ENCODE results near the gene SHISA6.

Gene SHISA6

DNA sequence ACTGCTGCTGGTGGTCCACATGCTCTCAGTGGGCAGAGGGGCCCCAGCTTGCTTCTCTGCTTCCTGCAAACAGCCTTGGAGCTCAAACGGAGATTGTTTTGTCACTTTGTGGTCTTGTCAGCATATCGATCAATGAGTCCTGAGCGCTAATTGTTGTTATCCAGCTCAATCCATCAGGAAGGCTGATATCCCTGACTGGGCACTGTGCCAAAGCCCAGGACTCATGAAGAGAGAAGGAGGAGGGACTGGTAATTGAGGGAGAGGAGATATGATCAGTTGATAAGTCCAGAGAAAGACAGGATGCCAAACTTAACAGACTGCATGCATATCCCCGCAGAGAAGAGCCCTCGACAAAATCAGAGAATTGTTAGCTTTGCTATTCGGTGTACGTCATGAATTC is 298.6 kb downstream of the SHISA6 start:
- TF ChIP-seq, protein P1, sequence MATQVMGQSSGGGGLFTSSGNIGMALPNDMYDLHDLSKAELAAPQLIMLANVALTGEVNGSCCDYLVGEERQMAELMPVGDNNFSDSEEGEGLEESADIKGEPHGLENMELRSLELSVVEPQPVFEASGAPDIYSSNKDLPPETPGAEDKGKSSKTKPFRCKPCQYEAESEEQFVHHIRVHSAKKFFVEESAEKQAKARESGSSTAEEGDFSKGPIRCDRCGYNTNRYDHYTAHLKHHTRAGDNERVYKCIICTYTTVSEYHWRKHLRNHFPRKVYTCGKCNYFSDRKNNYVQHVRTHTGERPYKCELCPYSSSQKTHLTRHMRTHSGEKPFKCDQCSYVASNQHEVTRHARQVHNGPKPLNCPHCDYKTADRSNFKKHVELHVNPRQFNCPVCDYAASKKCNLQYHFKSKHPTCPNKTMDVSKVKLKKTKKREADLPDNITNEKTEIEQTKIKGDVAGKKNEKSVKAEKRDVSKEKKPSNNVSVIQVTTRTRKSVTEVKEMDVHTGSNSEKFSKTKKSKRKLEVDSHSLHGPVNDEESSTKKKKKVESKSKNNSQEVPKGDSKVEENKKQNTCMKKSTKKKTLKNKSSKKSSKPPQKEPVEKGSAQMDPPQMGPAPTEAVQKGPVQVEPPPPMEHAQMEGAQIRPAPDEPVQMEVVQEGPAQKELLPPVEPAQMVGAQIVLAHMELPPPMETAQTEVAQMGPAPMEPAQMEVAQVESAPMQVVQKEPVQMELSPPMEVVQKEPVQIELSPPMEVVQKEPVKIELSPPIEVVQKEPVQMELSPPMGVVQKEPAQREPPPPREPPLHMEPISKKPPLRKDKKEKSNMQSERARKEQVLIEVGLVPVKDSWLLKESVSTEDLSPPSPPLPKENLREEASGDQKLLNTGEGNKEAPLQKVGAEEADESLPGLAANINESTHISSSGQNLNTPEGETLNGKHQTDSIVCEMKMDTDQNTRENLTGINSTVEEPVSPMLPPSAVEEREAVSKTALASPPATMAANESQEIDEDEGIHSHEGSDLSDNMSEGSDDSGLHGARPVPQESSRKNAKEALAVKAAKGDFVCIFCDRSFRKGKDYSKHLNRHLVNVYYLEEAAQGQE (IDR thresholded peaks at IDR 0.05; ENCODE audit: low read depth): no peak
- TF ChIP-seq, protein P2, sequence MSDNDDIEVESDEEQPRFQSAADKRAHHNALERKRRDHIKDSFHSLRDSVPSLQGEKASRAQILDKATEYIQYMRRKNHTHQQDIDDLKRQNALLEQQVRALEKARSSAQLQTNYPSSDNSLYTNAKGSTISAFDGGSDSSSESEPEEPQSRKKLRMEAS (IDR thresholded peaks at IDR 0.05): no peak
- TF ChIP-seq NFIC (IDR thresholded peaks at IDR 0.05) (no peak), CREB1 (IDR thresholded peaks at IDR 0.05; ENCODE audit: low read depth) (no peak), CEBPB (IDR thresholded peaks at IDR 0.05) (no peak), EP300 (IDR thresholded peaks at IDR 0.05; ENCODE audit: borderline replicate concordance) (no peak), ZBTB7A (IDR thresholded peaks at IDR 0.05; ENCODE audit: low read depth) (no peak), TEAD4 (IDR thresholded peaks at IDR 0.05) (no peak), USF1 (IDR thresholded peaks at IDR 0.05) (no peak), FOXM1 (IDR thresholded peaks at IDR 0.05; ENCODE audit: borderline replicate concordance, low read depth) (no peak), TAF1 (IDR thresholded peaks at IDR 0.05; ENCODE audit: low read depth) (no peak), RAD21 (IDR thresholded peaks at IDR 0.05; ENCODE audit: low read depth) (no peak), TCF12 (IDR thresholded peaks at IDR 0.05; ENCODE audit: low read depth) (no peak)

- TF ChIP-seq TCF12 (IDR thresholded peaks at IDR 0.05; ENCODE audit: low read depth) (no peak), TEAD4 (IDR thresholded peaks at IDR 0.05) (no peak), TAF1 (IDR thresholded peaks at IDR 0.05; ENCODE audit: low read depth) (no peak), EGR1 (IDR thresholded peaks at IDR 0.05) (no peak), FOXM1 (IDR thresholded peaks at IDR 0.05; ENCODE audit: borderline replicate concordance, low read depth) (no peak), CREB1 (IDR thresholded peaks at IDR 0.05; ENCODE audit: low read depth) (no peak), YY1 (IDR thresholded peaks at IDR 0.05; ENCODE audit: low read depth) (no peak), USF1 (IDR thresholded peaks at IDR 0.05) (no peak), NFIC (IDR thresholded peaks at IDR 0.05) (no peak)
- TF ChIP-seq, protein P2 (IDR thresholded peaks at IDR 0.05): no peak
Observed at GRCh38 chr17:11545002-11545401, 304.0 kb downstream of the SHISA6 start.

DNA sequence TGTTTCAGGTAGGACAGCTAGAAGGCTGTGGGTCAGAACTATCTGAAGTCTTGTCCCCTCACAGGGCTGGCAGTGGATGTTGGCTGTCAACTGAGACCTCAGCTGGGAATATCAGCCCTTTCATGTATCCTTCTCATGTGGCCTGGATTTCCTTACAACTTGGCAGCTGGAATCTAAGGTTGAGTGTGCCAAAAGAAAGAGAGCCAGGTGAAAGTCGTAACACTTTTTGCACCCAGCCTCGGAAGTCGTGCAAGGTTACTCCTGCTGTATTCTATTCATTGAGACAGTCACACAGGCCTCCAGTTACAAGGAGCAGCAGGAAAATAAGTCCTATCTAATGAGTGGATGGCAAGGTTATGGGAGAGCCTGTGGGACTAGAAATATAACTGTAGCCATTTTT is 304.7 kb downstream of the SHISA6 start:
- TF ChIP-seq EGR1 (IDR thresholded peaks at IDR 0.05): no peak
- TF ChIP-seq TAF1 (IDR thresholded peaks at IDR 0.05; ENCODE audit: low read depth): no peak
- no peak for TF ChIP-seq TCF12 (IDR thresholded peaks at IDR 0.05; ENCODE audit: low read depth)
- no peak for TF ChIP-seq EP300 (IDR thresholded peaks at IDR 0.05; ENCODE audit: borderline replicate concordance)
- no peak for TF ChIP-seq TEAD4 (IDR thresholded peaks at IDR 0.05)
- TF ChIP-seq, protein P2 (IDR thresholded peaks at IDR 0.05): no peak
- no peak for TF ChIP-seq ZBTB7A (IDR thresholded peaks at IDR 0.05; ENCODE audit: low read depth)
- no peak for TF ChIP-seq USF1 (IDR thresholded peaks at IDR 0.05)
- TF ChIP-seq CEBPB (IDR thresholded peaks at IDR 0.05): no peak
- TF ChIP-seq, protein P1 (IDR thresholded peaks at IDR 0.05; ENCODE audit: low read depth): no peak
- TF ChIP-seq CREB1 (IDR thresholded peaks at IDR 0.05; ENCODE audit: low read depth): no peak
- TF ChIP-seq NFIC (IDR thresholded peaks at IDR 0.05): no peak
- TF ChIP-seq RAD21 (IDR thresholded peaks at IDR 0.05; ENCODE audit: low read depth): no peak
- TF ChIP-seq FOXM1 (IDR thresholded peaks at IDR 0.05; ENCODE audit: borderline replicate concordance, low read depth): no peak
- TF ChIP-seq YY1 (IDR thresholded peaks at IDR 0.05; ENCODE audit: low read depth): no peak

- TF ChIP-seq TEAD4 (IDR thresholded peaks at IDR 0.05) (no peak), NFIC (IDR thresholded peaks at IDR 0.05) (no peak), USF1 (IDR thresholded peaks at IDR 0.05) (no peak), TAF1 (IDR thresholded peaks at IDR 0.05; ENCODE audit: low read depth) (no peak), YY1 (IDR thresholded peaks at IDR 0.05; ENCODE audit: low read depth) (no peak), CEBPB (IDR thresholded peaks at IDR 0.05) (no peak), TCF12 (IDR thresholded peaks at IDR 0.05; ENCODE audit: low read depth) (no peak), EP300 (IDR thresholded peaks at IDR 0.05; ENCODE audit: borderline replicate concordance) (no peak), EGR1 (IDR thresholded peaks at IDR 0.05) (no peak), ZBTB7A (IDR thresholded peaks at IDR 0.05; ENCODE audit: low read depth) (no peak), RAD21 (IDR thresholded peaks at IDR 0.05; ENCODE audit: low read depth) (no peak), CREB1 (IDR thresholded peaks at IDR 0.05; ENCODE audit: low read depth) (no peak), FOXM1 (IDR thresholded peaks at IDR 0.05; ENCODE audit: borderline replicate concordance, low read depth) (no peak)
- TF ChIP-seq, protein P2 (IDR thresholded peaks at IDR 0.05): no peak
- TF ChIP-seq, protein P1 (IDR thresholded peaks at IDR 0.05; ENCODE audit: low read depth): no peak
Observed at GRCh38 chr17:11547853-11548252, 306.8 kb downstream of the SHISA6 start.

All from Ishikawa (cell line).